ENCODE results near the gene FCHSD2.

The FCHSD2 gene

GRCh38 chr11:73078631-73079030 lies 63.5 kb downstream of the FCHSD2 start:
- TF ChIP-seq TAF1 (IDR thresholded peaks at IDR 0.05; ENCODE audit: borderline replicate concordance, insufficient read depth, low read length) = no peak
- no peak for TF ChIP-seq POLR2AphosphoS5 (IDR thresholded peaks at IDR 0.05; ENCODE audit: low read depth, low read length)
- TF ChIP-seq SIN3A (IDR thresholded peaks at IDR 0.05; ENCODE audit: borderline replicate concordance, insufficient read depth, low read length) = no peak
- TF ChIP-seq REST (IDR thresholded peaks at IDR 0.05; ENCODE audit: insufficient read depth in 1 of 2, low read depth in 2 of 2, low read length in 2 of 2) = no peak
- TF ChIP-seq FOXP2 (optimal IDR thresholded peaks at IDR 0.05; ENCODE audit: borderline replicate concordance, extremely low read depth, extremely low read length, insufficient read depth) = no peak

- TF ChIP-seq POLR2AphosphoS5 (IDR thresholded peaks at IDR 0.05; ENCODE audit: low read depth, low read length) (no peak), TAF1 (IDR thresholded peaks at IDR 0.05; ENCODE audit: borderline replicate concordance, insufficient read depth, low read length) (no peak), REST (IDR thresholded peaks at IDR 0.05; ENCODE audit: insufficient read depth in 1 of 2, low read depth in 2 of 2, low read length in 2 of 2) (no peak), FOXP2 (optimal IDR thresholded peaks at IDR 0.05; ENCODE audit: borderline replicate concordance, extremely low read depth, extremely low read length, insufficient read depth) (no peak), SIN3A (IDR thresholded peaks at IDR 0.05; ENCODE audit: borderline replicate concordance, insufficient read depth, low read length) (no peak)
These were observed 64.7 kb downstream of the FCHSD2 start for GRCh38 chr11:73077454-73077853.

GRCh38 chr11:73074319-73074718 lies 67.8 kb downstream of the FCHSD2 start:
- TF ChIP-seq POLR2AphosphoS5 (IDR thresholded peaks at IDR 0.05; ENCODE audit: low read depth, low read length) (no peak), FOXP2 (optimal IDR thresholded peaks at IDR 0.05; ENCODE audit: borderline replicate concordance, extremely low read depth, extremely low read length, insufficient read depth) (no peak), SIN3A (IDR thresholded peaks at IDR 0.05; ENCODE audit: borderline replicate concordance, insufficient read depth, low read length) (no peak), TAF1 (IDR thresholded peaks at IDR 0.05; ENCODE audit: borderline replicate concordance, insufficient read depth, low read length) (no peak), REST (IDR thresholded peaks at IDR 0.05; ENCODE audit: insufficient read depth in 1 of 2, low read depth in 2 of 2, low read length in 2 of 2) (no peak)

- TF ChIP-seq FOXP2 (optimal IDR thresholded peaks at IDR 0.05; ENCODE audit: borderline replicate concordance, extremely low read depth, extremely low read length, insufficient read depth) (no peak), REST (IDR thresholded peaks at IDR 0.05; ENCODE audit: insufficient read depth in 1 of 2, low read depth in 2 of 2, low read length in 2 of 2) (no peak), TAF1 (IDR thresholded peaks at IDR 0.05; ENCODE audit: borderline replicate concordance, insufficient read depth, low read length) (no peak), SIN3A (IDR thresholded peaks at IDR 0.05; ENCODE audit: borderline replicate concordance, insufficient read depth, low read length) (no peak), POLR2AphosphoS5 (IDR thresholded peaks at IDR 0.05; ENCODE audit: low read depth, low read length) (no peak)
These were observed 69.1 kb downstream of the FCHSD2 start for GRCh38 chr11:73072935-73073481.

- TF ChIP-seq SIN3A (IDR thresholded peaks at IDR 0.05; ENCODE audit: borderline replicate concordance, insufficient read depth, low read length) (no peak), POLR2AphosphoS5 (IDR thresholded peaks at IDR 0.05; ENCODE audit: low read depth, low read length) (no peak), TAF1 (IDR thresholded peaks at IDR 0.05; ENCODE audit: borderline replicate concordance, insufficient read depth, low read length) (no peak), REST (IDR thresholded peaks at IDR 0.05; ENCODE audit: insufficient read depth in 1 of 2, low read depth in 2 of 2, low read length in 2 of 2) (no peak), FOXP2 (optimal IDR thresholded peaks at IDR 0.05; ENCODE audit: borderline replicate concordance, extremely low read depth, extremely low read length, insufficient read depth) (no peak)
These were observed 71.5 kb downstream of the FCHSD2 start for GRCh38 chr11:73070653-73071052.

All from PFSK-1 (cell line).